ENCODE measurements around the gene JAK2. TPM values are rescaled to one million over a fixed set of nuclear protein-coding genes. Genes with fewer than 3 reads are reported as not detected.
A peak's percentile ranks its signal among the peaks of the same experiment; 100 is the strongest.
"Not testable (repeated sequence)": the region's sequence is repeated elsewhere in the genome, so short reads cannot be mapped to it uniquely, and the experiment has no call there.

JAK2 gene
- polyA plus RNA-seq, 5 donors = 10.2 to 17.6 (median 14.1) TPM

DNA sequence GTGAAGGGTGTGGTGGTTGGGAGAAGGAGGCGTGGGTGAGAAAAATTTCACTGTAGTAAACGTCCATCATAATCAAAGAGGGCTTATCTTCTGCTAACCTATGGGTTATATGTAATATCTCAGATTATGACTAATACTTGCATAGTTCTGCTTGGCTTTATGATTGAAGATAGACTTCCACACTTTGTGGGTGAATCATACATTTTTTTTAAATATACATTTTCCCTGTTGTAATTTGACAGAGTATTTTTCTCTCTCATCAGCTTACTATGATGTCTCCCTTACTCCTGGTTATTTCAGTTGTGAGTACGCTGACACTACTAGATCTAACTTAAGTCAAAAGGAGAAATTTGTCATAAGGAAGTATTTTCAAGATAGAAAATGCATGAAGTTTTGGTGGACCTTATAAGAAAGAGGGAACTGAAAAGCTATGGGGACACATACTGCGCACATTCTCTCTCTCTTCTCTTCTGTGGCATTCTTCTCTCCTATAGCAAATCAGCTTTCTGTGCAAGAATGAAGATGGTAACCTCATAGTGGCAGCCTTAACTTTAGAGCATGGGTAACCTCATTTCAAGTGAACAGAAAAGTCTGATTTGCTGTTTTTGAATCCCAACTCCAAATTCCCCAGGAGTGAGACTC lies 4.9 kb upstream of the JAK2 start:
- DNase-seq = no peak

- no peak for DNase-seq
Observed at GRCh38 chr9:4982721-4983482, 2.2 kb upstream of the JAK2 start.

DNA sequence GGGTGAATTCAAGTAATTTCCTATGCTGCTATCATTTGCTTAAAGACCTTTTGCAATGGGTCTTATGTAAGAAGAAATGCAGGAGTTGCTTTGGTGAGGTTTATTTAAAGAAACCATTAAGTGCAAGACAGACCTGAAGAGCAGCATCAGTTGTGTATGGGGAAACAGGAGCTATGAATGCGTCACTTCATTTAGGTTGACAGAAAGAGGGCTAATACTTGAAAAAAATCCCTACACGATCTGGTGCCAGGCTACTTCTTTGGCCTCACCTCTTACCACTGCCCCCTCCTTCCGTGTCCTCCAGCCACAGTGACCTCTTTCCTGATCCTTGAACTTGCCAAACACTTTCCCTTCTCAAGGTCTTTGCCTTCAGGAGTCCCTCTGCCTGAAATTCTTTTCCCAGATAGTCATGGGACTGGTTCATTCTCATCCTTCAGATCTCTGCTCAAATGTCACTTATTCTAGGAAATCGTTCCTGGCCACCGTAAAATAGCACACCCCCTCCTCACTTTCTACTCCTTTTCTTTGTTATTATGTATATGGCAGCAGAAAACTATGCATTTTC lies 1.4 kb upstream of the JAK2 start:
- DNase-seq = no peak

DNA sequence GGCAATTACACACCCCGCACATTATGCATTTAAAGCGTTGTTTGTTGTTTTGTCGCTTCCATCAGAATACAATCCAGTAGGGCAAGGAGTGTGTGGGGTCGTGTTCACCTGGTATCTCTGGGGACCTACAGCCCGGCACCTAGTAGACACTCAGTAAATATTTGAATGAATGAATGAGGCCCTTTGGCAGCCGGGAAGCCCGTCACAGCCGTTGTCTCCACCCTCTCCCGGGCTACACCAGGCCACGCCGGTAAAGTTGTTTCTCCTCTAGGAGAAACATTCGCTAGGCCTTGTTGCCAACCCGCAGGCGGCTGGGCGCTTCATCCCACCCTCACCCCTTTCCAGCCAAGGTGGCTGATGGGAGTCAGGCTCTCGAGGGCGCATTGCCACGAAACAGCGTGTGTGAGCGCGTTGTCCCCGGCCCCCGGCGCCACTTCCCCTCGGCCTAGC lies 876 bp upstream of the JAK2 start:
- no peak for DNase-seq

DNA sequence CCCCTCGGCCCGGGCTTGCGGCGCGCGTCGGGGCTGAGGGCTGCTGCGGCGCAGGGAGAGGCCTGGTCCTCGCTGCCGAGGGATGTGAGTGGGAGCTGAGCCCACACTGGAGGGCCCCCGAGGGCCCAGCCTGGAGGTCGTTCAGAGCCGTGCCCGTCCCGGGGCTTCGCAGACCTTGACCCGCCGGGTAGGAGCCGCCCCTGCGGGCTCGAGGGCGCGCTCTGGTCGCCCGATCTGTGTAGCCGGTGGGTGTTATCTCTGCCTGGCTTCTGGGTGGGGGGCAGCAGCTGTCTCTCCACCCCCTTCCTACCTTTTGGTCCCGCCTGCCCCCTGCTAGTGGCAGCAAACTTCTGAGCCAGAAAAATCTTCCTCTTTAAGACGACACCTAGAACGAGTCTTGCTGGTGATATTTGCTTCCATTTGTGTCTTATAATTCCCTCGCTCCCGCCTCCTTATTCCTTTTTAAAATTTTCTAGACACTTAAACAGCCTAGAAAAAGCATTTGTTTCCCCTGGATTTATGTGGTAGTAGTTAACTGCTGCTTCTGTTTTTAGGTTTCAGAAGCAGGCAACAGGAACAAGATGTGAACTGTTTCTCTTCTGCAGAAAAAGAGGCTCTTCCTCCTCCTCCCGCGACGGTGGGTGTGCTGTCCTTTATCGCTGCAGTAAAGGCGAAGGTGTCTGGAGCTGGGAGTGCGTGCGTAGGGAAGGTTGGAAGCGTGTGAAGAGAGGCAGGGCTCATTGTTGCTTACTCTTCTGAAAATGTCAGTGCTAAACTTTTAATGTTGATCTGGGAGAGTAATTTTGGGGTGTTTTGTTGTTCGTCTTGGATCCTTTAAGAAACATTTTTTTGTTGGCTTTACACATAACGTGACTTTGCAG lies 554 bp downstream of the JAK2 start:
- peak; percentile 35 to 38 for DNase-seq

DNA sequence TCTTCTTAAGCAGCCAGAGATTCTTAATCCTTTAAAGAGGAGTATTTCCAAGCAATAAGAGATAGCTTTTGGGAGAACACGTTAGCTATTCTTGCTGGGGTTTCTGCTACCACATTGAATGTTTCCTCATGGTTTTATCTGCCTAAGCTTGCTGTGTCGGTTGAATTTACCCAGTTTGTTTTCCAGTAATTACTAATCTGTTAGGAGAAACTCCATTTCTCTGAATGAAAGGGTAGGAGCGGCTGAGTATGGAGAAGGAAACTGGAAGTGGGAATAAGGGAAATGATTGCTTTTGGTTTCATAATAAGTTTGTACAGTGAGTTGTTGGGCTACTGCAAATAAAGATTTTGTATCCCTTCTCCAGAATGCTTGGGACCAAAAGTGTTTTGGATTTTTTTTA lies 1.2 kb downstream of the JAK2 start:
- DNase-seq = no peak

GRCh38 chr9:4986783-4987182 lies 1.7 kb downstream of the JAK2 start:
- no peak for DNase-seq

GRCh38 chr9:4987961-4988421 lies 2.9 kb downstream of the JAK2 start:
- DNase-seq = peak; percentile 37 to 62

GRCh38 chr9:4992872-4993271 lies 7.8 kb downstream of the JAK2 start:
- no peak for DNase-seq

GRCh38 chr9:4994166-4994890 lies 9.3 kb downstream of the JAK2 start:
- no peak for DNase-seq

- DNase-seq = no peak
Observed at GRCh38 chr9:4997196-4997595, 12.1 kb downstream of the JAK2 start.

DNA sequence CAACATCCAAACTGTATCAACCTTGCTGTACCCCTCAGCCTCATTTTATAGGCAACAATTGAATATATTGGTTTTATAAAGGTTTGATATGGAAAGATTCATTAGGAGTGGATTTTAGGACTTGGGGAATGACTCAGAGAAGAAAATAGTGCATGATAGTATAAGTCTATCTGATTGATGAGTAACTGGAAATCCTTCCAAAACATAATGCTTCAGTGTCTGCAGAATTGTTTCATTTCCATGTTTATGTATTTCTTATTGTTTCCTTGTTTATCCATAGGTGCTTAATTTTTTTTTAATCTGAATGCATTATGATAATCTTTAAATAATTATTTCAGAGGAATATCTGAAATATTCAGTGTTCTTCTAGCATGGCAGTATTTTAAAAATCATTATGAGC lies 12.6 kb downstream of the JAK2 start:
- no peak for DNase-seq

DNA sequence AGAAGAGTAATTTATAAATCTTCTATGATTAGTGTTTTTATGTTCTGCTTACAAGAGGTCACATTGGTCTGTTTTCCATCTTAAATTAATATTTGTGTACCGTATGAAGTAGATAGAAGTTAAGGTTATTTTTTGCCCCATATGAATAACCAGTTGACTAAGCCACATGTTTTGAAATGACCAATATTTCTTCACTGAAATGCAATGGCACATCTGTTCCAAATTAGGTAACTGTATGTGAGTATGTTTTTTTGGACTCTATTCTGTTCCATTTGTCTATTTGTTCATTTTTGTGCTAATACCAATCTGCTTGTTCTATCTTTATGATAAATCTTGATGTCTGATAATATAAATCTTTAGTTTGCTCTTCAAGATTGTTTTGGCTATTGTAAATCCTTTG lies 17.7 kb downstream of the JAK2 start:
- no peak for DNase-seq

DNA sequence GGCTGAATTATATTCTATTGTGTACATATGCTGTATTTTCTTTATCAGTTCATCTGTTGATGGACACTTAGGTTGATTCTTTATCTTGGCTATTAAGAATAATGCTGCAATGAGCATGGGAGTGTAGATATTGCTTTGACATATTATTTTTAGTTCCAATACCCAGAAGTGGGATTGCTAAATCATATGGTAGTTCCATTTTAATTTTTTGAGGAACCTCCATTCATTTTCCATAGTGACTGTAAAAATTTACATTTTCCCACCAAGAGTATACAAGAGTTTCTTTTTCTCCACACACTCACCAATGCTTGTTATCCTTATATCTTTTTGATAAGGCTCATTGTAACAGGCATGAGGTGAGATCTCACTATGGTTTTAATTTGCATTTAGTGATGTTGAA lies 19.4 kb downstream of the JAK2 start:
- DNase-seq = no peak

DNA sequence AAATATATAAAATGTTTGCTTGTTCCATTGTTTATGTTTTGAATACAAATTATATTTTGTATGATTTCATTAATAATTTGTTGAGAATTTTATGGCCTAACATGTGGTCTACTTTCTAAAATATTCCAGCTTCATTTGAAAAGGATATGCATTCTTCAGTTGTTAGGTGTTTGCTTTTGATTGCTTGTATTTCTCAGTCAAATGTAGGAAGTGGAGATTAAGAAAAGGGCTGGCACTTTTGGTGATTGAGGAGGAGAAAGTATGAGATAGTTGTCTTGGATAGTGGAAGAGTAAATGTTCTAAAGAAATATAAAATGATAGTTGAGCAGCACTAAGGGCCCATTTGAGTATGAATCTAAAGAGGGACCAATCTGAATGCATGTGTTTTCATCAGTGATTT lies 23.1 kb downstream of the JAK2 start:
- DNase-seq = no peak

GRCh38 chr9:5013374-5013773 lies 28.3 kb downstream of the JAK2 start:
- no peak for DNase-seq

GRCh38 chr9:5015934-5016333 lies 30.9 kb downstream of the JAK2 start:
- no peak for DNase-seq

GRCh38 chr9:5025416-5025815 lies 40.3 kb downstream of the JAK2 start:
- no peak for DNase-seq

DNA sequence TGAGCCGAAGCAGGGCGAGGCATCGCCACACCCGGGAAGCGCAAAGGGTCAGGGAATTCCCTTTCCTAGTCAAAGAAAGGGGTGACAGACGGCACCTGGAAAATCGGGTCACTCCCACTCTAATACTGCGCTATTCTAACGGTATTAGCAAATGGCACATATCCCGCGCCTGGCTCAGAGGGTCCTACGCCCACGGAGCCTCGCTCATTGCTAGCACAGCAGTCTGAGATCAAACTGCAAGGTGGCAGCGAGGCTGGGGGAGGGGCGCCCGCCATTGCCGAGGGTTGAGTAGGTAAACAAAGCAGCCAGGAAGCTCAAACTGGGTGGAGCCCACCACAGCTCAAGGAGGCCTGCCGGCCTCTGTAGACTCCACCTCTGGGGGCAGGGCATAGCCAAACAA lies 46.9 kb downstream of the JAK2 start:
- not testable (repeated sequence) for DNase-seq

GRCh38 chr9:5040730-5041389 lies 55.8 kb downstream of the JAK2 start:
- no peak for DNase-seq

All from right lung (tissue), 5 donors.